C4-2B (cell line): ENCODE data around the gene MBD3.

Experiments used
- H3K27ac ChIP-seq: fragments of 450-650 bp; 2 replicates; pipeline ENCODE4 v1.5.1; 2017
- CTCF ChIP-seq: fragments of 450-650 bp; conservative IDR thresholded peaks from 2 replicates; pipeline ENCODE4 v1.5.1; 2017; ENCODE audit warnings: mild to moderate bottlenecking
- ZFX ChIP-seq: fragments of 450-650 bp; IDR thresholded peaks from 2 replicates; pipeline ENCODE4 v1.6.1; 2017

Gene MBD3

GRCh38 chr19:1631557-1632100 lies 39.0 kb upstream of the MBD3 start:
- TF ChIP-seq ZFX (no peak), CTCF (no peak)
- H3K27ac ChIP-seq, result no peak overlapping the region

GRCh38 chr19:1630811-1631210 lies 38.1 kb upstream of the MBD3 start:
- H3K27ac ChIP-seq, result no peak overlapping the region
- no peak for TF ChIP-seq CTCF
- no peak for TF ChIP-seq ZFX

- H3K27ac ChIP-seq, result no peak overlapping the region
- TF ChIP-seq ZFX, result no peak
- TF ChIP-seq CTCF, result no peak
Measured at GRCh38 chr19:1630012-1630411, 37.3 kb upstream of the MBD3 start.

- H3K27ac ChIP-seq, result no peak overlapping the region
- no peak for TF ChIP-seq CTCF
Measured at GRCh38 chr19:1629256-1629808, 36.7 kb upstream of the MBD3 start.

GRCh38 chr19:1627194-1627593 lies 34.5 kb upstream of the MBD3 start:
- H3K27ac ChIP-seq, result no peak overlapping the region
- no peak for TF ChIP-seq ZFX
- no peak for TF ChIP-seq CTCF

- TF ChIP-seq ZFX, result no peak
- TF ChIP-seq CTCF, result no peak
- no peak overlapping the region for H3K27ac ChIP-seq
Measured at GRCh38 chr19:1626417-1627010, 33.8 kb upstream of the MBD3 start.

GRCh38 chr19:1624458-1624857 lies 31.8 kb upstream of the MBD3 start:
- no peak overlapping the region for H3K27ac ChIP-seq
- TF ChIP-seq ZFX (no peak), CTCF (no peak; the same call in 1 of the 2 replicates)
